ENCODE measurements around the gene RIMS4.

GRCh38 chr20:44795836-44796235 is 14.5 kb downstream of the RIMS4 start:
- TF ChIP-seq, protein P1, sequence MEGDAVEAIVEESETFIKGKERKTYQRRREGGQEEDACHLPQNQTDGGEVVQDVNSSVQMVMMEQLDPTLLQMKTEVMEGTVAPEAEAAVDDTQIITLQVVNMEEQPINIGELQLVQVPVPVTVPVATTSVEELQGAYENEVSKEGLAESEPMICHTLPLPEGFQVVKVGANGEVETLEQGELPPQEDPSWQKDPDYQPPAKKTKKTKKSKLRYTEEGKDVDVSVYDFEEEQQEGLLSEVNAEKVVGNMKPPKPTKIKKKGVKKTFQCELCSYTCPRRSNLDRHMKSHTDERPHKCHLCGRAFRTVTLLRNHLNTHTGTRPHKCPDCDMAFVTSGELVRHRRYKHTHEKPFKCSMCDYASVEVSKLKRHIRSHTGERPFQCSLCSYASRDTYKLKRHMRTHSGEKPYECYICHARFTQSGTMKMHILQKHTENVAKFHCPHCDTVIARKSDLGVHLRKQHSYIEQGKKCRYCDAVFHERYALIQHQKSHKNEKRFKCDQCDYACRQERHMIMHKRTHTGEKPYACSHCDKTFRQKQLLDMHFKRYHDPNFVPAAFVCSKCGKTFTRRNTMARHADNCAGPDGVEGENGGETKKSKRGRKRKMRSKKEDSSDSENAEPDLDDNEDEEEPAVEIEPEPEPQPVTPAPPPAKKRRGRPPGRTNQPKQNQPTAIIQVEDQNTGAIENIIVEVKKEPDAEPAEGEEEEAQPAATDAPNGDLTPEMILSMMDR (IDR thresholded peaks at IDR 0.05; ENCODE audit: borderline replicate concordance, extremely low read depth, low read length, poor library complexity, severe bottlenecking), result no peak
- TF ChIP-seq EZH2 (IDR thresholded peaks at IDR 0.05; ENCODE audit: borderline replicate concordance, low read depth, low read length, severe bottlenecking), result no peak

Measured in DND-41 (cell line).